HepG2 (cell line): Measurements from ENCODE around the gene SOX13. TPM values are rescaled to one million over a fixed set of nuclear protein-coding genes. Genes with fewer than 3 reads are reported as not detected.

Experiments used
- AHR ChIP-seq: IDR thresholded peaks from 2 replicates; pipeline ENCODE4 v1.6.1; 2018; ENCODE audit warnings: missing genetic modification reagents, missing compliant biosample characterization
- ATF2 ChIP-seq: sonication (generic); formaldehyde crosslinking; IDR thresholded peaks from 2 replicates; pipeline ENCODE4 v1.4.0; 2020; ENCODE audit warnings: missing genetic modification reagents
- ATF6 ChIP-seq: sonication (generic); formaldehyde crosslinking; conservative IDR thresholded peaks from 2 replicates; pipeline ENCODE4 v1.4.0; 2020; ENCODE audit warnings: missing genetic modification reagents
- CBFB ChIP-seq: sonication (generic); formaldehyde crosslinking; IDR thresholded peaks from 2 replicates; pipeline ENCODE4 v1.4.0; 2020; ENCODE audit warnings: missing genetic modification reagents
- HHEX ChIP-seq: IDR thresholded peaks from 2 replicates; pipeline ENCODE4 v1.6.1; 2016; ENCODE audit warnings: control low read depth
- JUN ChIP-seq: sonication (generic); formaldehyde crosslinking; IDR thresholded peaks from 2 replicates; pipeline ENCODE4 v1.4.0; 2020; ENCODE audit warnings: mild to moderate bottlenecking, missing genetic modification reagents
- MAFK ChIP-seq, 2 experiments: IDR thresholded peaks in 1 of 2; conservative IDR thresholded peaks in 1 of 2; 2 replicates each; pipeline ENCODE4 v1.6.1; 2011; ENCODE audit warnings: improper control_type of control experiment in 2 of 2, low read length in 2 of 2
- MBD4 ChIP-seq: IDR thresholded peaks from 2 replicates; pipeline ENCODE4 v1.6.1; 2012; ENCODE audit warnings: low read length, inconsistent platforms, borderline replicate concordance
- MTA1 ChIP-seq: sonication (generic); formaldehyde crosslinking; IDR thresholded peaks from 2 replicates; pipeline ENCODE4 v1.4.0; 2020; ENCODE audit warnings: missing genetic modification reagents, mild to moderate bottlenecking, borderline replicate concordance
- NCOR1 ChIP-seq: fragments of 200-600 bp; sonication (generic); IDR thresholded peaks from 2 replicates; pipeline ENCODE4 v1.7.0; 2017; ENCODE audit warnings: antibody characterized with exemption, low read length, borderline replicate concordance
- PAWR ChIP-seq: sonication (generic); formaldehyde crosslinking; IDR thresholded peaks from 2 replicates; pipeline ENCODE4 v1.4.0; 2020; ENCODE audit warnings: missing genetic modification reagents, mild to moderate bottlenecking, borderline replicate concordance
- TAF15 ChIP-seq: fragments of 200-400 bp; formaldehyde crosslinking; IDR thresholded peaks from one replicate; pipeline ENCODE4 v1.6.1; 2018; ENCODE audit warnings: mild to moderate bottlenecking, low read depth, low read length; ENCODE audit not compliant: poor library complexity, severe bottlenecking
- TRIM22 ChIP-seq: fragments of 450-650 bp; IDR thresholded peaks from 2 replicates; pipeline ENCODE4 v1.6.1; 2017
- ZNF556 ChIP-seq: sonication (generic); formaldehyde crosslinking; IDR thresholded peaks from 2 replicates; pipeline ENCODE4 v1.4.0; 2020; ENCODE audit warnings: mild to moderate bottlenecking, missing genetic modification reagents, borderline replicate concordance
- polyA plus RNA-seq, 8 experiments: library from polyadenylated mRNA; depleted of rRNA in 3 of 8; stranded (reverse) in 7 of 8; unstranded in 1 of 8; fragments of >200 nt; fragmentation: Illumina TruSeq in 4 of 8; extraction: Trizol in 4 of 8; gene quantifications; 2 replicates each; pipeline versions ENCODE4 v1.2.1 to v1.2.3, GENCODE V29; 2011 to 2016; ENCODE audit warnings: low read depth in 4 of 8, missing spikeins in 1 of 8, mixed read lengths in 1 of 8; ENCODE audit not compliant: insufficient read depth in 1 of 8
- total RNA-seq, 5 experiments: library from RNA; depleted of rRNA; stranded (reverse); fragments of >200 nt; fragmentation: Illumina TruSeq; extraction: Trizol; gene quantifications; 2 replicates each; pipeline ENCODE4 v1.2.3, GENCODE V29; 2016; ENCODE audit warnings: low read depth in 1 of 5
- TF ChIP-seq, protein P1 (sequence below): IDR thresholded peaks from 2 replicates; pipeline ENCODE4 v1.6.1; 2012; ENCODE audit warnings: low read length, improper control_type of control experiment
- TF ChIP-seq, protein P2 (sequence below), 2 experiments: IDR thresholded peaks; 2 replicates each; pipeline ENCODE4 v1.6.1; 2011 to 2012; ENCODE audit warnings: low read length in 2 of 2, borderline replicate concordance in 1 of 2, low read depth in 1 of 2, mild to moderate bottlenecking in 1 of 2, moderate library complexity in 1 of 2

SOX13 gene
- total and polyA plus RNA-seq, 2 of the 13 experiments (the other 11 are each of a cell fraction or from before 2014, with no cell fraction given) = 13.3 to 15.8 TPM

DNA sequence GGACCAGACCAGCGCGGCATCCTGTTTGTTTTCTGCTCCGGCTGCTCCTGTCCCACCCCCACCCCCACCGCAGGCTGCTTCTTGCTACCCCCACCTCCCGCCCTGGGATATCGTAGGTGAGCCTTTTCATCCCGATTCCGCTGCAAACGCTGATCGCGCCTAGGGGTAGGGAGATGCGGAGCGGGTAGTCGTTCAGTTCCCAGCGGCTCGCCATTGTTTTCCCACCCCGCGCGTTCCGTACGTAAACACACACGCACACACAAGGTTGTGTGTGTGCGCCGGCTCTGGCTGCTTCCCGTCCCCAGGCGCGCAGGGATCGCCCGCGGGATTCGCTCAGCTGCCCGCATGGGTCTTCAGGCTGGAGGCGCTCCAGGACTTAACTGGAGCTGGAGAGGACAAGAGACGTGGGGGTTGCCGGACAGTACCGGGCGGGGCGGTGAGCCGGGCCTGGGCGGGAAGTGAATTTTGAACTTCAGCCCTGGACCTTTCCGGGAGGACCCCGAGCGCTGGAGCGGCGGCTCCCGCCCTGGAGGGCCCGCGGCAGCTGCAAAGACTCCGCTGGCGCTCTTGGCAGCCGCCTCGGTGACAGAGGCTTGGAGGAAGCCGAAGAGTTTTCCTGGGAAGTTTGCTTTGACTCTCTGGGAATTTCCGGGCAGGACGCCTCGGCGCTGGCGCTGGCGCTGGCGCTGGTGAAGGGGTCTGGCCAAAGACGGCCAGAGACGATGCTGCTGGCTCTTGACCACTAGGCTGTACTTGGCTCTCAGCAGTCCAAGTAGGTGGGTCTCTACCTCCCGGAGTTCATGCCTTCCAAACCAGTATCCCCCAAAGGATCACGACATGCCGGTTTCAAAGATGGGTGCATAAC is 1.6 kb downstream of the SOX13 start (continued):
- TF ChIP-seq, protein P1, sequence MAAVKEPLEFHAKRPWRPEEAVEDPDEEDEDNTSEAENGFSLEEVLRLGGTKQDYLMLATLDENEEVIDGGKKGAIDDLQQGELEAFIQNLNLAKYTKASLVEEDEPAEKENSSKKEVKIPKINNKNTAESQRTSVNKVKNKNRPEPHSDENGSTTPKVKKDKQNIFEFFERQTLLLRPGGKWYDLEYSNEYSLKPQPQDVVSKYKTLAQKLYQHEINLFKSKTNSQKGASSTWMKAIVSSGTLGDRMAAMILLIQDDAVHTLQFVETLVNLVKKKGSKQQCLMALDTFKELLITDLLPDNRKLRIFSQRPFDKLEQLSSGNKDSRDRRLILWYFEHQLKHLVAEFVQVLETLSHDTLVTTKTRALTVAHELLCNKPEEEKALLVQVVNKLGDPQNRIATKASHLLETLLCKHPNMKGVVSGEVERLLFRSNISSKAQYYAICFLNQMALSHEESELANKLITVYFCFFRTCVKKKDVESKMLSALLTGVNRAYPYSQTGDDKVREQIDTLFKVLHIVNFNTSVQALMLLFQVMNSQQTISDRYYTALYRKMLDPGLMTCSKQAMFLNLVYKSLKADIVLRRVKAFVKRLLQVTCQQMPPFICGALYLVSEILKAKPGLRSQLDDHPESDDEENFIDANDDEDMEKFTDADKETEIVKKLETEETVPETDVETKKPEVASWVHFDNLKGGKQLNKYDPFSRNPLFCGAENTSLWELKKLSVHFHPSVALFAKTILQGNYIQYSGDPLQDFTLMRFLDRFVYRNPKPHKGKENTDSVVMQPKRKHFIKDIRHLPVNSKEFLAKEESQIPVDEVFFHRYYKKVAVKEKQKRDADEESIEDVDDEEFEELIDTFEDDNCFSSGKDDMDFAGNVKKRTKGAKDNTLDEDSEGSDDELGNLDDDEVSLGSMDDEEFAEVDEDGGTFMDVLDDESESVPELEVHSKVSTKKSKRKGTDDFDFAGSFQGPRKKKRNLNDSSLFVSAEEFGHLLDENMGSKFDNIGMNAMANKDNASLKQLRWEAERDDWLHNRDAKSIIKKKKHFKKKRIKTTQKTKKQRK = no peak
- TF ChIP-seq TRIM22 (no peak), AHR (CRISPR knock-in tag) (no peak; the same call in 1 of the 2 replicates), ATF6 (CRISPR knock-in tag) (no peak), MAFK (conservative IDR thresholded peaks at IDR 0.05 in 1 of 2, IDR thresholded peaks at IDR 0.05 in 1 of 2; ENCODE audit: low read length in 2 of 2) (no peak), NCOR1 (peak; percentile 75), PAWR (CRISPR knock-in tag) (no peak), CBFB (no peak), ATF2 (peak; percentile 48; the same call in 1 of the 2 replicates), JUN (0 out of 2 replicates have a peak, but pooled peaks have one; percentile 25), MTA1 (no peak; the same call in 1 of the 2 replicates), MBD4 (no peak), TAF15 (peak; percentile 20), ZNF556 (CRISPR knock-in tag) (peak; percentile 60; the same call in 1 of the 2 replicates), HHEX (CRISPR knock-in tag) (no peak)
- TF ChIP-seq, protein P2, sequence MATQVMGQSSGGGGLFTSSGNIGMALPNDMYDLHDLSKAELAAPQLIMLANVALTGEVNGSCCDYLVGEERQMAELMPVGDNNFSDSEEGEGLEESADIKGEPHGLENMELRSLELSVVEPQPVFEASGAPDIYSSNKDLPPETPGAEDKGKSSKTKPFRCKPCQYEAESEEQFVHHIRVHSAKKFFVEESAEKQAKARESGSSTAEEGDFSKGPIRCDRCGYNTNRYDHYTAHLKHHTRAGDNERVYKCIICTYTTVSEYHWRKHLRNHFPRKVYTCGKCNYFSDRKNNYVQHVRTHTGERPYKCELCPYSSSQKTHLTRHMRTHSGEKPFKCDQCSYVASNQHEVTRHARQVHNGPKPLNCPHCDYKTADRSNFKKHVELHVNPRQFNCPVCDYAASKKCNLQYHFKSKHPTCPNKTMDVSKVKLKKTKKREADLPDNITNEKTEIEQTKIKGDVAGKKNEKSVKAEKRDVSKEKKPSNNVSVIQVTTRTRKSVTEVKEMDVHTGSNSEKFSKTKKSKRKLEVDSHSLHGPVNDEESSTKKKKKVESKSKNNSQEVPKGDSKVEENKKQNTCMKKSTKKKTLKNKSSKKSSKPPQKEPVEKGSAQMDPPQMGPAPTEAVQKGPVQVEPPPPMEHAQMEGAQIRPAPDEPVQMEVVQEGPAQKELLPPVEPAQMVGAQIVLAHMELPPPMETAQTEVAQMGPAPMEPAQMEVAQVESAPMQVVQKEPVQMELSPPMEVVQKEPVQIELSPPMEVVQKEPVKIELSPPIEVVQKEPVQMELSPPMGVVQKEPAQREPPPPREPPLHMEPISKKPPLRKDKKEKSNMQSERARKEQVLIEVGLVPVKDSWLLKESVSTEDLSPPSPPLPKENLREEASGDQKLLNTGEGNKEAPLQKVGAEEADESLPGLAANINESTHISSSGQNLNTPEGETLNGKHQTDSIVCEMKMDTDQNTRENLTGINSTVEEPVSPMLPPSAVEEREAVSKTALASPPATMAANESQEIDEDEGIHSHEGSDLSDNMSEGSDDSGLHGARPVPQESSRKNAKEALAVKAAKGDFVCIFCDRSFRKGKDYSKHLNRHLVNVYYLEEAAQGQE (IDR thresholded peaks at IDR 0.05; ENCODE audit: borderline replicate concordance in 1 of 2, low read depth in 1 of 2, low read length in 2 of 2) = peak in 1 of 2 experiments; percentile 62; a peak in 1 of 4 replicates
